ENCODE measurements around the gene PDLIM1.

The PDLIM1 gene

GRCh38 chr10:95289003-95289920 lies 1.5 kb downstream of the PDLIM1 start:
- no peak for DNase-seq

GRCh38 chr10:95288303-95288702 lies 2.5 kb downstream of the PDLIM1 start:
- ATAC-seq = no peak
- no peak for DNase-seq

More at GRCh38 chr10:95289003-95289920, 1.5 kb downstream of the PDLIM1 start:
- ATAC-seq = no peak

GRCh38 chr10:95287281-95287680 lies 3.5 kb downstream of the PDLIM1 start:
- DNase-seq (no peak), ATAC-seq (no peak)

- DNase-seq (no peak), ATAC-seq (no peak)
These were observed 4.1 kb downstream of the PDLIM1 start for GRCh38 chr10:95286707-95287106.

- no peak for ATAC-seq
- DNase-seq = no peak
These were observed 5.2 kb downstream of the PDLIM1 start for GRCh38 chr10:95285556-95285955.

GRCh38 chr10:95284807-95285206 lies 6.0 kb downstream of the PDLIM1 start:
- no peak for DNase-seq
- no peak for ATAC-seq

- no peak for DNase-seq
- no peak for ATAC-seq
These were observed 8.7 kb downstream of the PDLIM1 start for GRCh38 chr10:95282107-95282506.

GRCh38 chr10:95281206-95281605 lies 9.6 kb downstream of the PDLIM1 start:
- ATAC-seq (no peak), DNase-seq (no peak)

- ATAC-seq (no peak), DNase-seq (no peak)
These were observed 10.2 kb downstream of the PDLIM1 start for GRCh38 chr10:95280637-95281036.

- no peak for DNase-seq
- ATAC-seq = no peak
These were observed 11.6 kb downstream of the PDLIM1 start for GRCh38 chr10:95279042-95279820.

GRCh38 chr10:95278061-95278988 lies 12.5 kb downstream of the PDLIM1 start:
- ATAC-seq = no peak
- DNase-seq = no peak

- DNase-seq = no peak
- ATAC-seq = no peak
These were observed 13.2 kb downstream of the PDLIM1 start for GRCh38 chr10:95277614-95278013.

GRCh38 chr10:95277201-95277570 lies 13.6 kb downstream of the PDLIM1 start:
- no peak for ATAC-seq
- no peak for DNase-seq

GRCh38 chr10:95276367-95277200 lies 14.2 kb downstream of the PDLIM1 start:
- ATAC-seq (no peak), DNase-seq (no peak)

- no peak for ATAC-seq
- DNase-seq = no peak
These were observed 15.0 kb downstream of the PDLIM1 start for GRCh38 chr10:95275726-95276366.

GRCh38 chr10:95273393-95274312 lies 17.1 kb downstream of the PDLIM1 start:
- no peak for DNase-seq
- no peak for ATAC-seq

- DNase-seq = no peak
- ATAC-seq = no peak
These were observed 22.4 kb downstream of the PDLIM1 start for GRCh38 chr10:95268438-95268837.

GRCh38 chr10:95267251-95267650 lies 23.6 kb downstream of the PDLIM1 start:
- ATAC-seq = no peak
- DNase-seq = no peak

- ATAC-seq = peak; percentile 49
- no peak for DNase-seq
These were observed 24.1 kb downstream of the PDLIM1 start for GRCh38 chr10:95266674-95267095.

- no peak for ATAC-seq
- DNase-seq = no peak
These were observed 25.2 kb downstream of the PDLIM1 start for GRCh38 chr10:95265572-95265971.
